HCT116 (cell line): ENCODE data around the gene CCDC146. TPM values are rescaled to one million over a fixed set of nuclear protein-coding genes. Genes with fewer than 3 reads are reported as not detected.

ENCODE experiments used
- ATAC-seq: fragments of 200-7000 bp; cut with Tn5 transposase; 2 replicates; pipeline ENCODE4 v1.9.1; 2020; ENCODE audit warnings: mild to moderate bottlenecking, moderate library complexity
- BruUV-seq: library from RNA; stranded (reverse); fragments of 400-500 nt; replicated peaks from 2 replicates; lab custom pipeline; 2021; lab: Mats Ljungman, UMichigan
- CTCF ChIA-PET: fragments of 300-600 bp; sonication (Branson Sonifier 250); formaldehyde crosslinking; loops from one replicate; lab custom pipeline; 2021; ENCODE audit warnings: antibody characterized with exemption; lab: Charles Lee
- POLR2A ChIA-PET: fragments of 300-600, 350-600 bp; sonication (Branson Sonifier 250); formaldehyde crosslinking; loops from one replicate; lab custom pipeline; 2021; ENCODE audit warnings: antibody characterized with exemption; lab: Charles Lee
- RAD21 ChIA-PET, 2 experiments: fragments of 300-600 bp; sonication (Branson Sonifier 250); formaldehyde crosslinking; loops; one replicate each; lab custom pipeline; 2023; ENCODE audit warnings: low total read pairs in 2 of 2; ENCODE audit not compliant: uncharacterized antibody in 2 of 2, unreplicated experiment in 2 of 2, low non-redundant PET in 1 of 2; lab: Charles Lee
- DNase-seq: peaks from one replicate; pipeline ENCODE4 v3.0.0-alpha.2; 2010; ENCODE audit warnings: low read depth, low spot score
- H2AFZ ChIP-seq: fragments of 200-600 bp; shearing (Covaris generic), sonication (generic); 2 replicates; pipeline ENCODE4 v1.6.1; 2017; ENCODE audit warnings: low read depth, mixed run types, mixed read lengths, antibody characterized with exemption, low read length; ENCODE audit not compliant: poor library complexity, severe bottlenecking
- H3K27ac ChIP-seq: 2 replicates; pipeline ENCODE4 v1.5.1; 2012; ENCODE audit warnings: low read depth, low read length
- H3K27me3 ChIP-seq: fragments of 200-600 bp; sonication (generic); 2 replicates; pipeline ENCODE4 v1.6.1; 2016; ENCODE audit warnings: mixed run types, low read length, mixed read lengths; ENCODE audit not compliant: insufficient read depth
- H3K36me3 ChIP-seq, 2 experiments: fragments of 200-500 bp in 1 of 2; fragments of 200-600 bp in 1 of 2; sonication (Bioruptor generic) in 1 of 2; sonication (generic) in 1 of 2; 2 replicates each; pipeline versions ENCODE4 v1.5.1 to v1.6.1; 2014 to 2016; ENCODE audit warnings: low read length in 2 of 2, inconsistent platforms in 1 of 2, mixed read lengths in 1 of 2, mixed run types in 1 of 2; ENCODE audit not compliant: insufficient read depth in 2 of 2, control insufficient read depth in 1 of 2
- H3K4me1 ChIP-seq, 2 experiments: fragments of 200-600 bp in 1 of 2; sonication (generic) in 1 of 2; 2 replicates each; pipeline versions ENCODE4 v1.5.1 to v1.6.1; 2012 to 2017; ENCODE audit warnings: low read length in 2 of 2, inconsistent platforms in 1 of 2, mild to moderate bottlenecking in 1 of 2, mixed read lengths in 1 of 2, mixed run types in 1 of 2, moderate library complexity in 1 of 2; ENCODE audit not compliant: insufficient read depth in 2 of 2, control insufficient read depth in 1 of 2
- H3K4me2 ChIP-seq: fragments of 200-600 bp; sonication (generic); 2 replicates; pipeline ENCODE4 v1.6.1; 2017; ENCODE audit warnings: mixed run types, low read length, mixed read lengths
- H3K4me3 ChIP-seq, 2 experiments: fragments of 200-600 bp in 1 of 2; sonication (generic) in 1 of 2; replicated peaks in 1 of 2; 2 replicates each; pipeline ENCODE4 v1.5.1; 2011 to 2016; ENCODE audit warnings: low read length in 2 of 2, control low read depth in 1 of 2, low read depth in 1 of 2, mild to moderate bottlenecking in 1 of 2, mixed read lengths in 1 of 2, mixed run types in 1 of 2
- H3K79me2 ChIP-seq: fragments of 200-600 bp; sonication (generic); 2 replicates; pipeline ENCODE4 v1.6.1; 2017; ENCODE audit warnings: mild to moderate bottlenecking, mixed run types, low read length, moderate library complexity, mixed read lengths; ENCODE audit not compliant: insufficient read depth
- H3K9ac ChIP-seq: fragments of 200-600 bp; sonication (generic); 2 replicates; pipeline ENCODE4 v1.6.1; 2016; ENCODE audit warnings: low read length, mixed read lengths
- H3K9me2 ChIP-seq: fragments of 200-600 bp; sonication (generic), shearing (Covaris generic); 2 replicates; pipeline ENCODE4 v1.6.1; 2017; ENCODE audit warnings: mixed run types, mild to moderate bottlenecking, moderate library complexity; ENCODE audit not compliant: insufficient read depth
- H3K9me3 ChIP-seq, 2 experiments: fragments of 200-500 bp in 1 of 2; fragments of 200-600 bp in 1 of 2; sonication (Bioruptor generic) in 1 of 2; sonication (generic) in 1 of 2; 2 replicates each; pipeline ENCODE4 v1.6.1; 2014 to 2017; ENCODE audit warnings: low read length in 2 of 2, mixed read lengths in 2 of 2, inconsistent platforms in 1 of 2, low read depth in 1 of 2, mild to moderate bottlenecking in 1 of 2, mixed run types in 1 of 2, moderate library complexity in 1 of 2; ENCODE audit not compliant: control insufficient read depth in 1 of 2, insufficient read depth in 1 of 2
- H4K20me1 ChIP-seq: fragments of 200-600 bp; sonication (generic), shearing (Covaris generic); 2 replicates; pipeline ENCODE4 v1.6.1; 2017; ENCODE audit warnings: mixed run types, mild to moderate bottlenecking, moderate library complexity; ENCODE audit not compliant: insufficient read depth
- ATF3 ChIP-seq: IDR thresholded peaks from 2 replicates; pipeline ENCODE4 v1.6.1; 2012
- CBX3 ChIP-seq: IDR thresholded peaks from 2 replicates; pipeline ENCODE4 v1.6.1; 2012; ENCODE audit warnings: low read depth
- EGR1 ChIP-seq: IDR thresholded peaks from 2 replicates; pipeline ENCODE4 v1.6.1; 2012; ENCODE audit warnings: low read depth
- ELF1 ChIP-seq: IDR thresholded peaks from 2 replicates; pipeline ENCODE4 v1.6.1; 2012; ENCODE audit warnings: low read depth, borderline replicate concordance
- EZH2 ChIP-seq: fragments of 200-600 bp; sonication (generic); IDR thresholded peaks from 2 replicates; pipeline ENCODE4 v1.6.1; 2017; ENCODE audit warnings: antibody characterized with exemption, mixed run types
- JUND ChIP-seq: IDR thresholded peaks from 2 replicates; pipeline ENCODE4 v1.6.1; 2012
- POLR2A ChIP-seq: IDR thresholded peaks from 2 replicates; pipeline ENCODE4 v1.7.0; 2011; ENCODE audit warnings: borderline replicate concordance; ENCODE audit not compliant: insufficient read depth, insufficient read length; ENCODE audit errors: extremely low read depth
- POLR2AphosphoS5 ChIP-seq: IDR thresholded peaks from 2 replicates; pipeline ENCODE4 v1.6.1; 2011; ENCODE audit warnings: mild to moderate bottlenecking, low read depth, low read length, moderate library complexity
- RAD21 ChIP-seq: IDR thresholded peaks from 2 replicates; pipeline ENCODE4 v1.6.1; 2012; ENCODE audit warnings: low read depth, mild to moderate bottlenecking
- SRF ChIP-seq: IDR thresholded peaks from 2 replicates; pipeline ENCODE4 v1.6.1; 2012; ENCODE audit warnings: low read depth
- TCF7L2 ChIP-seq: IDR thresholded peaks from 2 replicates; pipeline ENCODE4 v1.7.0; 2011; ENCODE audit warnings: borderline replicate concordance, inconsistent platforms; ENCODE audit not compliant: insufficient read depth, insufficient read length; ENCODE audit errors: extremely low read depth
- ZFX ChIP-seq: fragments of 450-650 bp; IDR thresholded peaks from 2 replicates; pipeline ENCODE4 v1.6.1; 2017
- ZNF274 ChIP-seq: fragments of 200-500 bp; sonication (Bioruptor generic); IDR thresholded peaks from 2 replicates; pipeline ENCODE4 v1.6.1; 2014; ENCODE audit warnings: mild to moderate bottlenecking, low read depth, low read length, inconsistent platforms
- intact Hi-C: fragments of 100-400 bp; cut with micrococcal nuclease; formaldehyde crosslinking; loops from 2 replicates; pipeline ENCODE4 v1.10.0; 2022
- total RNA-seq: library from RNA; stranded (reverse); gene quantifications from one replicate; pipeline ENCODE4 v1.2.1, GENCODE V29; 2021; ENCODE audit not compliant: unreplicated experiment
- TF ChIP-seq, protein P1 (sequence below): IDR thresholded peaks from 2 replicates; pipeline ENCODE4 v1.6.1; 2011; ENCODE audit warnings: mild to moderate bottlenecking, low read length, moderate library complexity; ENCODE audit not compliant: insufficient replicate concordance; ENCODE audit errors: extremely low read depth

The CCDC146 gene
- total RNA-seq, 1 experiment from 2014 or later, result 6.3 TPM

GRCh38 chr7:77308792-77309191, 186.4 kb downstream of the CCDC146 start:
- H3K27me3 ChIP-seq, result no peaks in the 10 kb centered on the region
- ATAC-seq, result no peak
- H3K4me3 ChIP-seq, result no peak overlapping the region
- CTCF ChIA-PET, result no interaction called here
- RAD21 ChIA-PET, result no interaction called here
- no peaks in the 10 kb centered on the region for H3K36me3 ChIP-seq
- H3K9me3 ChIP-seq, result no peaks in the 10 kb centered on the region
- no peak for TF ChIP-seq JUND
- no peak for TF ChIP-seq EZH2
- TF ChIP-seq POLR2A, result no peak
- TF ChIP-seq ZFX, result no peak
- TF ChIP-seq RAD21, result no peak
- no peak for TF ChIP-seq ELF1
- no peak for TF ChIP-seq POLR2AphosphoS5
- TF ChIP-seq CBX3, result no peak
- TF ChIP-seq ATF3, result no peak
- TF ChIP-seq, protein P1, sequence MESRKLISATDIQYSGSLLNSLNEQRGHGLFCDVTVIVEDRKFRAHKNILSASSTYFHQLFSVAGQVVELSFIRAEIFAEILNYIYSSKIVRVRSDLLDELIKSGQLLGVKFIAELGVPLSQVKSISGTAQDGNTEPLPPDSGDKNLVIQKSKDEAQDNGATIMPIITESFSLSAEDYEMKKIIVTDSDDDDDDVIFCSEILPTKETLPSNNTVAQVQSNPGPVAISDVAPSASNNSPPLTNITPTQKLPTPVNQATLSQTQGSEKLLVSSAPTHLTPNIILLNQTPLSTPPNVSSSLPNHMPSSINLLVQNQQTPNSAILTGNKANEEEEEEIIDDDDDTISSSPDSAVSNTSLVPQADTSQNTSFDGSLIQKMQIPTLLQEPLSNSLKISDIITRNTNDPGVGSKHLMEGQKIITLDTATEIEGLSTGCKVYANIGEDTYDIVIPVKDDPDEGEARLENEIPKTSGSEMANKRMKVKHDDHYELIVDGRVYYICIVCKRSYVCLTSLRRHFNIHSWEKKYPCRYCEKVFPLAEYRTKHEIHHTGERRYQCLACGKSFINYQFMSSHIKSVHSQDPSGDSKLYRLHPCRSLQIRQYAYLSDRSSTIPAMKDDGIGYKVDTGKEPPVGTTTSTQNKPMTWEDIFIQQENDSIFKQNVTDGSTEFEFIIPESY, result no peak
- TF ChIP-seq SRF, result no peak
- TF ChIP-seq TCF7L2, result no peak
- TF ChIP-seq ZNF274, result no peak
- TF ChIP-seq EGR1, result no peak
- H3K9me2 ChIP-seq, result no peaks in the 10 kb centered on the region
- no peaks in the 10 kb centered on the region for H3K79me2 ChIP-seq
- no peak overlapping the region for H3K9ac ChIP-seq
- intact Hi-C loops, result no loop called here
- no peak overlapping the region for H3K4me2 ChIP-seq
- peaks cover 3 to 31% of the 10 kb centered on the region in 2 experiments; a peak in 3 of 4 replicates for H3K4me1 ChIP-seq
- POLR2A ChIA-PET, result no interaction called here
- DNase-seq, result no peak
- no TSS peak for BruUV-seq
- H4K20me1 ChIP-seq, result no peaks in the 10 kb centered on the region
- H3K27ac ChIP-seq, result no peak overlapping the region
- H2AFZ ChIP-seq, result no peak overlapping the region
